Kidney (tissue), 22 donors: Measurements from ENCODE around the gene CHMP4B. TPM values are rescaled to one million over a fixed set of nuclear protein-coding genes. Genes with fewer than 3 reads are reported as not detected.
A peak's percentile ranks its signal among the peaks of the same experiment; 100 is the strongest.

Experiments
- DNase-seq, 5 donors: peaks; one replicate each; pipeline ENCODE4 v3.0.0-alpha.2; 2013 to 2020
- FAIRE-seq: peaks from 2 replicates; lab custom pipeline; 2012; peaks lifted over from hg19 to GRCh38; lab: Jason Lieb, UNC
- H3K27ac ChIP-seq, 2 donors: one replicate each; pipeline ENCODE4 v1.7.0; 2013; ENCODE audit warnings: low read depth in 2 of 2, low read length in 2 of 2, inconsistent platforms in 1 of 2
- H3K27me3 ChIP-seq: one replicate; pipeline ENCODE4 v1.7.1; 2013; ENCODE audit warnings: low read length, inconsistent platforms; ENCODE audit not compliant: control insufficient read depth, insufficient read depth
- H3K36me3 ChIP-seq, 3 donors: one replicate each; pipeline versions ENCODE4 v1.7.0 to v1.7.1; 2013; ENCODE audit warnings: low read length in 3 of 3, control low read depth in 1 of 3, inconsistent platforms in 1 of 3; ENCODE audit not compliant: insufficient read depth in 3 of 3, control insufficient read depth in 2 of 3
- H3K4me1 ChIP-seq, 3 donors: one replicate each; pipeline versions ENCODE4 v1.7.0 to v1.7.1; 2013; ENCODE audit warnings: low read length in 3 of 3, inconsistent platforms in 1 of 3, low read depth in 1 of 3; ENCODE audit not compliant: control insufficient read depth in 2 of 3, insufficient read depth in 2 of 3
- H3K4me3 ChIP-seq, 3 donors: one replicate each; pipeline versions ENCODE4 v1.7.0 to v1.8.1; 2013; ENCODE audit warnings: low read length in 3 of 3, control low read depth in 1 of 3, inconsistent platforms in 1 of 3
- H3K9ac ChIP-seq, 3 donors: one replicate each; pipeline versions ENCODE4 v1.7.0 to v1.7.1; 2013; ENCODE audit warnings: low read length in 3 of 3, control low read depth in 1 of 3, inconsistent platforms in 1 of 3
- H3K9me3 ChIP-seq, 3 donors: one replicate each; pipeline versions ENCODE4 v1.7.0 to v1.7.1; 2013; ENCODE audit warnings: low read length in 3 of 3, control low read depth in 1 of 3, inconsistent platforms in 1 of 3; ENCODE audit not compliant: control insufficient read depth in 2 of 3, insufficient read depth in 1 of 3
- CTCF ChIP-seq: IDR thresholded peaks from 3 replicates; pipeline ENCODE4 v1.5.1; 2012; ENCODE audit warnings: mild to moderate bottlenecking, moderate library complexity, borderline replicate concordance; ENCODE audit not compliant: insufficient read depth; ENCODE audit errors: extremely low read depth
- intact Hi-C: fragments of 100-400 bp; cut with DNase I; formaldehyde crosslinking; loops from one replicate; pipeline ENCODE4 v1.11.1; 2022
- long read RNA-seq, 10 donors: library from polyadenylated mRNA in 1 of 10; unstranded in 1 of 10; transcript quantifications; one replicate each; pipeline ENCODE4 v2.0.0 and lab custom pipeline, GENCODE V29; 2021 to 2026
- polyA plus RNA-seq: library from polyadenylated mRNA; stranded (reverse); fragments of 350-450 nt; fragmentation: Illumina TruSeq; extraction: RNeasy Lipid Tissue Mini Kit (QIAGEN cat#74804); gene quantifications from one replicate; pipeline ENCODE4 v1.2.3, GENCODE V29; 2014; ENCODE audit warnings: low read depth, low replicate concordance; ENCODE audit not compliant: insufficient read depth
- total RNA-seq: library from RNA; stranded (reverse); fragmentation: NEBNext Ultra II Directional; extraction: Animal tissue kit (Norgen Biotek cat#: 25700); gene quantifications from one replicate; pipeline ENCODE4 v1.2.1, GENCODE V29; 2021
- donor health status: control.
- donor health status: control.
- donor health status: control.
- donor health status: control.
- donor health status: control.
- donor health status: DM: yes; HTN: yes; CAD: no.
- donor health status: Normal renal cell carcinoma (clear cell type).

Gene CHMP4B
- total RNA-seq (104 TPM), polyA plus RNA-seq (137 TPM)
- long read RNA-seq, donor 1, transcript CHMP4B-201 (5 exons, 1,646 nt), result major isoform, 31 of 45 reads
- long read RNA-seq, donor 1, partial matches to known transcripts, result 14 of 45 reads
- long read RNA-seq, donor 1, other reads (novel, unspliced or antisense), result 0 of 45 reads
- long read RNA-seq, donor 2, transcript CHMP4B-201 (5 exons, 1,646 nt), result major isoform, 30 of 52 reads
- long read RNA-seq, donor 2, partial matches to known transcripts, result 22 of 52 reads
- long read RNA-seq, donor 2, other reads (novel, unspliced or antisense), result 0 of 52 reads
- long read RNA-seq, donor 3, transcript CHMP4B-201 (5 exons, 1,646 nt), result major isoform, 42 of 59 reads
- long read RNA-seq, donor 3, partial matches to known transcripts, result 17 of 59 reads
- long read RNA-seq, donor 3, other reads (novel, unspliced or antisense), result 0 of 59 reads
- long read RNA-seq, donor 4, transcript CHMP4B-201 (5 exons, 1,646 nt), result major isoform, 39 of 46 reads
- long read RNA-seq, donor 4, partial matches to known transcripts, result 7 of 46 reads
- long read RNA-seq, donor 4, other reads (novel, unspliced or antisense), result 0 of 46 reads
- long read RNA-seq, donor 5, partial matches to known transcripts, result 0 of 3 reads
- long read RNA-seq, donor 5, other reads (novel, unspliced or antisense), result 0 of 3 reads
- long read RNA-seq, donor 6, transcript CHMP4B-201 (5 exons, 1,646 nt), result major isoform, 45 of 56 reads
- long read RNA-seq, donor 6, partial matches to known transcripts, result 11 of 56 reads
- long read RNA-seq, donor 6, other reads (novel, unspliced or antisense), result 0 of 56 reads
- long read RNA-seq, donor 7, partial matches to known transcripts, result 6 of 6 reads
- long read RNA-seq, donor 7, other reads (novel, unspliced or antisense), result 0 of 6 reads
- long read RNA-seq, donor 8, transcript CHMP4B-201 (5 exons, 1,646 nt), result major isoform, 39 of 58 reads
- long read RNA-seq, donor 8, partial matches to known transcripts, result 19 of 58 reads
- long read RNA-seq, donor 8, other reads (novel, unspliced or antisense), result 0 of 58 reads
- long read RNA-seq, donor 9, transcript CHMP4B-201 (5 exons, 1,646 nt), result major isoform, 10 of 10 reads
- long read RNA-seq, donor 9, partial matches to known transcripts, result 0 of 10 reads
- long read RNA-seq, donor 9, other reads (novel, unspliced or antisense), result 0 of 10 reads
- long read RNA-seq, donor 10, transcript CHMP4B-201 (5 exons, 1,646 nt), result major isoform, 27 of 48 reads
- long read RNA-seq, donor 10, partial matches to known transcripts, result 21 of 48 reads
- long read RNA-seq, donor 10, other reads (novel, unspliced or antisense), result 0 of 48 reads

- Histone ChIP-seq H3K36me3 (peaks cover 0 to 4% (median 0%) of the 10 kb centered on the region in 3 donors), H3K9me3 (no peaks in the 10 kb centered on the region), H3K9ac (peak within 1 kb of the TSS; percentile 88 to 98 (median 97)), H3K4me1 (peaks cover 0 to 24% (median 4%) of the 10 kb centered on the region in 3 donors), H3K4me3 (peak within 1 kb of the TSS; percentile 81 to 97 (median 90)), H3K27ac (peak within 1 kb of the TSS; percentile 89 to 94), H3K27me3 (no peaks in the 10 kb centered on the region)
- intact Hi-C loops, result no loop called here
- FAIRE-seq (no peak), DNase-seq (peak; percentile 99 to 100 (median 99))
- TF ChIP-seq CTCF, result no peak
Observed at GRCh38 chr20:33810885-33811775, at the start of gene CHMP4B. CHMP4B (plus strand) TSS chr20:33811348; CDS start chr20:33811469, 121 bp downstream.

DNA sequence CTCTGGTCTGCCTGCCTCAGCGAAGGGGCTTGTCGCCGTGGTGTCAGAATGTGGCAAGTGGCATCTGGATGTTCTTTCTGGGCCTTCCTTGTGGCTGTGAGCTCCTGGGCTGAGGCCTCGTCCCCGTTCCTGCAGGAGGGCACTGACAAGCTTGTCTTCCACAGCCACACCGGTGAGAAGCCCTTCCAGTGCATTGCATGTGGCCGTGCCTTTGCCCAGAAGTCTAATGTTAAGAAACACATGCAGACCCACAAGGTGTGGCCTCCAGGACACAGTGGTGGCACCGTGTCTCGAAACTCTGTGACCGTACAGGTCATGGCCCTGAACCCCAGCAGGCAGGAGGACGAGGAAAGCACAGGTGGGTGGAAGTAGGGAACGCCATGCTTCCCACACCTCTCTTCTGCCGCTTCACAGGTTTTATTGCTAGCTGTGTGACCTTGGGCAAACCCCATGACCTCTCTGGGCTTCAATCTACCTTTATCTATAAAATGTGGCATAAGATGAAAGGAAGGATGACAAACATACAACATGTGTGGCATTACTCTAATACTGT lies 49.4 kb upstream of the CHMP4B start:
- H3K4me3 ChIP-seq, result no peak overlapping the region
- H3K36me3 ChIP-seq, result peaks cover 2 to 8% (median 4%) of the 10 kb centered on the region in 3 donors
- H3K4me1 ChIP-seq, result no peaks in the 10 kb centered on the region
- no peak overlapping the region for H3K27ac ChIP-seq
- peaks cover 0 to 7% (median 0%) of the 10 kb centered on the region in 3 donors for H3K9me3 ChIP-seq
- DNase-seq (no peak), FAIRE-seq (no peak)
- TF ChIP-seq CTCF, result no peak
- H3K27me3 ChIP-seq, result no peaks in the 10 kb centered on the region
- H3K9ac ChIP-seq, result no peak overlapping the region
- intact Hi-C loops, result no loop called here
